ENCODE data around the gene PDIA5.

PDIA5 gene

GRCh38 chr3:123157598-123158287, 90.9 kb downstream of the PDIA5 start:
- H3K27ac ChIP-seq, result no peak overlapping the region
- DNase-seq (ENCODE audit: low read depth, low spot score), result no peak

- DNase-seq (ENCODE audit: low read depth, low spot score), result no peak
- no peak overlapping the region for H3K27ac ChIP-seq
Observed at GRCh38 chr3:123158330-123158729, 91.5 kb downstream of the PDIA5 start.

GRCh38 chr3:123158899-123159390, 92.1 kb downstream of the PDIA5 start:
- no peak overlapping the region for H3K27ac ChIP-seq
- no peak for DNase-seq (ENCODE audit: low read depth, low spot score)

GRCh38 chr3:123159926-123160635, 93.3 kb downstream of the PDIA5 start:
- DNase-seq (ENCODE audit: low read depth, low spot score), result no peak

GRCh38 chr3:123161167-123161566, 94.3 kb downstream of the PDIA5 start:
- no peak for DNase-seq (ENCODE audit: low read depth, low spot score)
- no peak overlapping the region for H3K27ac ChIP-seq

More at GRCh38 chr3:123159926-123160635, 93.3 kb downstream of the PDIA5 start:
- no peak overlapping the region for H3K27ac ChIP-seq

- no peak for DNase-seq (ENCODE audit: low read depth, low spot score)
- no peak overlapping the region for H3K27ac ChIP-seq
Observed at GRCh38 chr3:123163141-123163540, 96.3 kb downstream of the PDIA5 start.

- H3K27ac ChIP-seq, result no peak overlapping the region
- DNase-seq (ENCODE audit: low read depth, low spot score), result no peak
Observed at GRCh38 chr3:123165163-123165562, 98.3 kb downstream of the PDIA5 start.

- no peak overlapping the region for H3K27ac ChIP-seq
- no peak for DNase-seq (ENCODE audit: low read depth, low spot score)
Observed at GRCh38 chr3:123167686-123168085, 100.9 kb downstream of the PDIA5 start.

GRCh38 chr3:123168122-123168521, 101.3 kb downstream of the PDIA5 start:
- DNase-seq (ENCODE audit: low read depth, low spot score), result no peak
- no peak overlapping the region for H3K27ac ChIP-seq

GRCh38 chr3:123168605-123169004, 101.8 kb downstream of the PDIA5 start:
- DNase-seq (ENCODE audit: low read depth, low spot score), result no peak
- H3K27ac ChIP-seq, result no peak overlapping the region

- no peak overlapping the region for H3K27ac ChIP-seq
- no peak for DNase-seq (ENCODE audit: low read depth, low spot score)
Observed at GRCh38 chr3:123169492-123169929, 102.7 kb downstream of the PDIA5 start.

GRCh38 chr3:123169930-123170329, 103.1 kb downstream of the PDIA5 start:
- DNase-seq (ENCODE audit: low read depth, low spot score), result no peak
- no peak overlapping the region for H3K27ac ChIP-seq

- no peak for DNase-seq (ENCODE audit: low read depth, low spot score)
- H3K27ac ChIP-seq, result no peak overlapping the region
Observed at GRCh38 chr3:123180791-123181190, 114.0 kb downstream of the PDIA5 start.

GRCh38 chr3:123186695-123187094, 119.9 kb downstream of the PDIA5 start:
- no peak overlapping the region for H3K27ac ChIP-seq
- no peak for DNase-seq (ENCODE audit: low read depth, low spot score)

- no peak for DNase-seq (ENCODE audit: low read depth, low spot score)
- H3K27ac ChIP-seq, result no peak overlapping the region
Observed at GRCh38 chr3:123188058-123188457, 121.2 kb downstream of the PDIA5 start.

- DNase-seq (ENCODE audit: low read depth, low spot score), result no peak
- no peak overlapping the region for H3K27ac ChIP-seq
Observed at GRCh38 chr3:123193448-123194101, 126.8 kb downstream of the PDIA5 start.

GRCh38 chr3:123194552-123194951, 127.7 kb downstream of the PDIA5 start:
- DNase-seq (ENCODE audit: low read depth, low spot score), result no peak
- H3K27ac ChIP-seq, result no peak overlapping the region

- no peak for DNase-seq (ENCODE audit: low read depth, low spot score)
- H3K27ac ChIP-seq, result no peak overlapping the region
Observed at GRCh38 chr3:123198372-123198771, 131.5 kb downstream of the PDIA5 start.

- DNase-seq (ENCODE audit: low read depth, low spot score), result no peak
- H3K27ac ChIP-seq, result peak overlapping the region; percentile 37
Observed at GRCh38 chr3:123201223-123201556, 134.4 kb downstream of the PDIA5 start.

- peak within 1 kb of the TSS; percentile 37 for H3K27ac ChIP-seq
- peak; percentile 67 for DNase-seq (ENCODE audit: low read depth, low spot score)
Observed at GRCh38 chr3:123201557-123202427, 135.0 kb downstream of the PDIA5 start, which contains the start of gene SEC22A. Gene SEC22A, plus strand, starts transcription at chr3:123201943. Its CDS starts 7,275 bp downstream, at chr3:123209218.

All from epithelial cell of prostate (primary cell).